Testis (tissue), 2 donors: ENCODE measurements around the gene TBC1D1.

Source experiments
- CTCF ChIP-seq, 3 experiments: fragments of 450-650 bp in 2 of 3; fragments of 200-600 bp in 1 of 3; sonication (generic) in 1 of 3; IDR thresholded peaks; one replicate each; pipeline ENCODE4 v1.5.1; 2016 to 2019; ENCODE audit warnings: antibody characterized with exemption in 3 of 3, mild to moderate bottlenecking in 2 of 3, moderate library complexity in 1 of 3
- POLR2A ChIP-seq: fragments of 450-650 bp; IDR thresholded peaks from one replicate; pipeline ENCODE4 v1.6.1; 2017; ENCODE audit warnings: antibody characterized with exemption, mild to moderate bottlenecking, moderate library complexity

DNA sequence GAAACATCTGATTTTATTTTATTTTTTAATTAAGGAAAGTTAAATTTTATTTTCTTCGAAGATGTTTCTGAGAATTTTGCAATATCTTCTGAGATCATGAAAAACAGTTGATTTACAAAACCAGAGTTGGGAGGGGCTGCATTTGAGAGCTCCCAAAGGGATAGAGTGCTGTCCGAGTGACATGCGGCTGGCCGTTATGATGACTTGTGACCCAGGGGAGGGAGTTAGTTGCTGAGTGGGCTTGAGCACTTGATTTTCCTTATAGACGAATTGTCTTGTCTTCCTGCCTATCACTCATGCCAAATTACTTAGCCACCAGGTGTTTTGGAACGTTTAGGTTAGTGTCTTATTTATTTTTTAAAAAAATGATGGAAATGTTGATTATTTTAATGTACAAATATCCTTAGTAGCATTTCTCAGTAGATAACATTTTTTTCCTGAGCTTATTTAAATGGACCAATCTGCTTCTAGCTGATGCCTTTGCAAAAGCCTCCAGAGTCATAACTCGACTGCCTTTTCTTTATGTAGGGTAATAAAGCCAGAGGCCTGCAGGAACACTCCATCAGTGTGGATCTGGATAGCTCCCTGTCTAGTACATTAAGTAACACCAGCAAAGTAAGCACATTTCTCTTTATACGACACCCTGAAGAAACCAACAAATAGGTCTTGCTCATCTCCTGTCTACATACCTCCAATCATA lies 154.6 kb downstream of the TBC1D1 start:
- no peak for TF ChIP-seq CTCF (IDR thresholded peaks at IDR 0.05)
- no peak for TF ChIP-seq POLR2A
